Gastrocnemius medialis (tissue), 4 donors: ENCODE data around the gene CRABP2. TPM values are rescaled to one million over a fixed set of nuclear protein-coding genes. Genes with fewer than 3 reads are reported as not detected.

ENCODE experiments used
- ATAC-seq, 2 donors: fragments of 150-250 bp; one replicate each; pipeline ENCODE4 v1.9.1; 2016
- DNase-seq, 2 donors: peaks; one replicate each; pipeline ENCODE4 v3.0.0-alpha.2; 2019
- H3K27ac ChIP-seq, 4 donors: fragments of 200-600 bp; sonication (generic); 1 replicate in 1 of 4; 2 replicates in 3 of 4; pipeline ENCODE4 v1.5.1; 2016 to 2018; ENCODE audit warnings: mild to moderate bottlenecking in 2 of 4, moderate library complexity in 1 of 4
- H3K27me3 ChIP-seq, 3 donors: fragments of 200-600 bp; sonication (generic) in 2 of 3; 1 replicate in 1 of 3; 2 replicates in 2 of 3; pipeline versions ENCODE4 v1.5.1 to v1.6.0; 2016 to 2019; ENCODE audit warnings: mild to moderate bottlenecking in 1 of 3, moderate library complexity in 1 of 3
- H3K36me3 ChIP-seq, 2 donors: fragments of 200-600 bp; sonication (generic) in 1 of 2; one replicate each; pipeline ENCODE4 v1.5.1; 2017 to 2018
- H3K4me1 ChIP-seq, 2 donors: fragments of 200-600 bp; sonication (generic) in 1 of 2; one replicate each; pipeline ENCODE4 v1.5.1; 2016 to 2017; ENCODE audit warnings: mild to moderate bottlenecking in 2 of 2
- H3K4me3 ChIP-seq, 4 donors: fragments of 200-600 bp; sonication (generic) in 3 of 4; 1 replicate in 1 of 4; 2 replicates in 3 of 4; pipeline ENCODE4 v1.5.1; 2016 to 2019; ENCODE audit warnings: mild to moderate bottlenecking in 2 of 4
- H3K9me3 ChIP-seq, 3 donors: fragments of 200-600 bp; sonication (generic) in 2 of 3; 1 replicate in 1 of 3; 2 replicates in 2 of 3; pipeline ENCODE4 v1.5.1; 2016 to 2019
- POLR2A ChIP-seq, 2 donors: fragments of 450-650 bp; IDR thresholded peaks; one replicate each; pipeline ENCODE4 v1.6.1; 2017; ENCODE audit warnings: antibody characterized with exemption in 2 of 2, mild to moderate bottlenecking in 2 of 2, moderate library complexity in 2 of 2
- in situ Hi-C, 4 donors: fragments of 200-750 bp; cut with MboI; loops; one replicate each; pipeline versions ENCODE4 v1.15.0 to v1.8.0; 2017; ENCODE audit warnings: low sequenced_read_pairs in 4 of 4
- intact Hi-C: fragments of 100-400 bp; cut with DNase I; formaldehyde crosslinking; loops from one replicate; pipeline ENCODE4 v1.15.1; 2023; ENCODE audit warnings: low total_unique reads
- total RNA-seq, 4 donors: library from RNA; depleted of rRNA; stranded (reverse); fragments of >200 nt; gene quantifications; one replicate each; pipeline versions ENCODE4 v1.1.0 to v1.2.3, GENCODE V29; 2016
- TF ChIP-seq, protein P1 (sequence below), 5 experiments: fragments of 450-650 bp in 3 of 5; fragments of 200-600 bp in 2 of 5; sonication (generic) in 2 of 5; IDR thresholded peaks in 4 of 5; conservative IDR thresholded peaks in 1 of 5; 1 replicate in 4 of 5; 2 replicates in 1 of 5; pipeline ENCODE4 v1.5.1; 2016 to 2019; ENCODE audit warnings: antibody characterized with exemption in 5 of 5, mild to moderate bottlenecking in 3 of 5, moderate library complexity in 3 of 5

CRABP2 gene
- total RNA-seq, 4 donors from 2014 or later: 0.98 to 1.3 TPM; not detected in 2

DNA sequence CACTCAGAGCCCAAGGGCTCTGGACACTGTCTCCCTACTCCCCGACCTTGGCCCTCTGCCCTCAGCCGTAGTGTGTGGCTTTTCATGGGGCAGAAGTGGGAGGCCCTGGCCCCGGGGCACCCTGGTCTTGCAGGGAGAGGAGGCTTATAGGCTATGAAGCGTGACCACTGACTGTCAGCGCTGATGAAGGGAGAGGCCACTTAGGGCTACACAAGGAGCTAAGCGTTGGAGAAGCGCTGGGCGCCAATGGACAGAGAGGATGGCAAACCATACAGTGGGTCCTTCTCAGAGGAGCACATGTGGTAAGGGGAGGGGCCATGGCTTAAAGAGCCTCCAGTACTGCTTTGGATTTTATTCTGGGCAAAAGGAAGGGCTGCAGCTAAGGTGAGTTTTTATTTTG lies 7.9 kb downstream of the CRABP2 start:
- Histone ChIP-seq H3K27ac (no peak overlapping the region), H3K9me3 (no peaks in the 10 kb centered on the region), H3K27me3 (peaks cover 5 to 16% (median 6%) of the 10 kb centered on the region in 3 donors), H3K4me3 (no peak overlapping the region), H3K36me3 (no peaks in the 10 kb centered on the region), H3K4me1 (no peaks in the 10 kb centered on the region)
- ATAC-seq (no peak), DNase-seq (no peak)
- in situ Hi-C loops (loop anchor here in 2 of 4 donors (25.0 kb wide), 2 partner anchors 165 to 190 kb away; partner anchors contain the start of genes INSRR (in 1 of the 2), NTRK1 (in 1 of the 2) and PEAR1 (in 1 of the 2)), intact Hi-C loops (no loop called here)
- TF ChIP-seq, protein P1, sequence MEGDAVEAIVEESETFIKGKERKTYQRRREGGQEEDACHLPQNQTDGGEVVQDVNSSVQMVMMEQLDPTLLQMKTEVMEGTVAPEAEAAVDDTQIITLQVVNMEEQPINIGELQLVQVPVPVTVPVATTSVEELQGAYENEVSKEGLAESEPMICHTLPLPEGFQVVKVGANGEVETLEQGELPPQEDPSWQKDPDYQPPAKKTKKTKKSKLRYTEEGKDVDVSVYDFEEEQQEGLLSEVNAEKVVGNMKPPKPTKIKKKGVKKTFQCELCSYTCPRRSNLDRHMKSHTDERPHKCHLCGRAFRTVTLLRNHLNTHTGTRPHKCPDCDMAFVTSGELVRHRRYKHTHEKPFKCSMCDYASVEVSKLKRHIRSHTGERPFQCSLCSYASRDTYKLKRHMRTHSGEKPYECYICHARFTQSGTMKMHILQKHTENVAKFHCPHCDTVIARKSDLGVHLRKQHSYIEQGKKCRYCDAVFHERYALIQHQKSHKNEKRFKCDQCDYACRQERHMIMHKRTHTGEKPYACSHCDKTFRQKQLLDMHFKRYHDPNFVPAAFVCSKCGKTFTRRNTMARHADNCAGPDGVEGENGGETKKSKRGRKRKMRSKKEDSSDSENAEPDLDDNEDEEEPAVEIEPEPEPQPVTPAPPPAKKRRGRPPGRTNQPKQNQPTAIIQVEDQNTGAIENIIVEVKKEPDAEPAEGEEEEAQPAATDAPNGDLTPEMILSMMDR (IDR thresholded peaks at IDR 0.05 in 4 of 5, conservative IDR thresholded peaks at IDR 0.05 in 1 of 5): no peak
- no peak for TF ChIP-seq POLR2A (IDR thresholded peaks at IDR 0.05)

GRCh38 chr1:156696755-156697154 lies 8.6 kb downstream of the CRABP2 start:
- DNase-seq (no peak), ATAC-seq (no peak)
- H3K4me3 ChIP-seq: no peak overlapping the region
- TF ChIP-seq, protein P1 (IDR thresholded peaks at IDR 0.05 in 4 of 5, conservative IDR thresholded peaks at IDR 0.05 in 1 of 5): no peak
- TF ChIP-seq POLR2A (IDR thresholded peaks at IDR 0.05): no peak
- in situ Hi-C loops (loop anchor here in 2 of 4 donors (25.0 kb wide), 2 partner anchors 166 to 191 kb away; partner anchors contain the start of genes INSRR (in 1 of the 2), NTRK1 (in 1 of the 2) and PEAR1 (in 1 of the 2)), intact Hi-C loops (no loop called here)
- H3K9me3 ChIP-seq: no peaks in the 10 kb centered on the region
- H3K4me1 ChIP-seq: no peaks in the 10 kb centered on the region
- no peak overlapping the region for H3K27ac ChIP-seq
- no peaks in the 10 kb centered on the region for H3K36me3 ChIP-seq
- peaks cover 2 to 10% (median 5%) of the 10 kb centered on the region in 3 donors for H3K27me3 ChIP-seq

GRCh38 chr1:156694690-156694962 lies 10.8 kb downstream of the CRABP2 start:
- Histone ChIP-seq H3K27me3 (peaks cover 0 to 2% (median 0%) of the 10 kb centered on the region in 3 donors), H3K9me3 (no peaks in the 10 kb centered on the region), H3K36me3 (no peaks in the 10 kb centered on the region), H3K4me1 (peaks cover 0 to 8% of the 10 kb centered on the region in 2 donors), H3K4me3 (no peak overlapping the region), H3K27ac (no peak overlapping the region)
- intact Hi-C loops (no loop called here), in situ Hi-C loops (loop anchor here in 2 of 4 donors (25.0 kb wide), 2 partner anchors 168 to 193 kb away; partner anchors contain the start of genes INSRR (in 1 of the 2), NTRK1 (in 1 of the 2) and PEAR1 (in 1 of the 2))
- TF ChIP-seq POLR2A (IDR thresholded peaks at IDR 0.05): no peak
- TF ChIP-seq, protein P1 (IDR thresholded peaks at IDR 0.05 in 4 of 5, conservative IDR thresholded peaks at IDR 0.05 in 1 of 5): no peak
- DNase-seq (no peak), ATAC-seq (no peak)

- no peak for TF ChIP-seq POLR2A (IDR thresholded peaks at IDR 0.05)
- TF ChIP-seq, protein P1 (IDR thresholded peaks at IDR 0.05 in 4 of 5, conservative IDR thresholded peaks at IDR 0.05 in 1 of 5): no peak
- peaks cover 5 to 13% of the 10 kb centered on the region in 2 donors for H3K4me1 ChIP-seq
- H3K27me3 ChIP-seq: peaks cover 0 to 2% (median 0%) of the 10 kb centered on the region in 3 donors
- intact Hi-C loops (no loop called here), in situ Hi-C loops (loop anchor here in 2 of 4 donors (25.0 kb wide), 2 partner anchors 168 to 193 kb away; partner anchors contain the start of genes INSRR (in 1 of the 2), NTRK1 (in 1 of the 2) and PEAR1 (in 1 of the 2))
- no peaks in the 10 kb centered on the region for H3K36me3 ChIP-seq
- H3K4me3 ChIP-seq: no peak overlapping the region
- ATAC-seq (no peak), DNase-seq (no peak)
- no peak overlapping the region for H3K27ac ChIP-seq
- H3K9me3 ChIP-seq: no peaks in the 10 kb centered on the region
Measured at GRCh38 chr1:156693848-156694689, 11.3 kb downstream of the CRABP2 start.
